GM18907 (cell line): ENCODE results near the gene TSPAN14.
"Not testable (repeated sequence)": the region's sequence is repeated elsewhere in the genome, so short reads cannot be mapped to it uniquely, and the experiment has no call there.

Experiments
- ATAC-seq: cut with Tn5 transposase; IDR thresholded peaks from one replicate; pipeline ENCODE4 v1.9.1; 2021; ENCODE audit warnings: mild to moderate bottlenecking, moderate library complexity; ENCODE audit not compliant: unreplicated experiment

Gene TSPAN14

GRCh38 chr10:80520661-80521470 lies 66.8 kb downstream of the TSPAN14 start:
- ATAC-seq, result peak; percentile 42

GRCh38 chr10:80522756-80523363 lies 68.8 kb downstream of the TSPAN14 start:
- ATAC-seq, result no peak

- no peak for ATAC-seq
Measured at GRCh38 chr10:80523773-80524172, 69.7 kb downstream of the TSPAN14 start.

- no peak for ATAC-seq
Measured at GRCh38 chr10:80524190-80524909, 70.2 kb downstream of the TSPAN14 start.

- no peak for ATAC-seq
Measured at GRCh38 chr10:80526218-80526617, 72.1 kb downstream of the TSPAN14 start.

- ATAC-seq, result no peak
Measured at GRCh38 chr10:80526742-80527141, 72.6 kb downstream of the TSPAN14 start.

DNA sequence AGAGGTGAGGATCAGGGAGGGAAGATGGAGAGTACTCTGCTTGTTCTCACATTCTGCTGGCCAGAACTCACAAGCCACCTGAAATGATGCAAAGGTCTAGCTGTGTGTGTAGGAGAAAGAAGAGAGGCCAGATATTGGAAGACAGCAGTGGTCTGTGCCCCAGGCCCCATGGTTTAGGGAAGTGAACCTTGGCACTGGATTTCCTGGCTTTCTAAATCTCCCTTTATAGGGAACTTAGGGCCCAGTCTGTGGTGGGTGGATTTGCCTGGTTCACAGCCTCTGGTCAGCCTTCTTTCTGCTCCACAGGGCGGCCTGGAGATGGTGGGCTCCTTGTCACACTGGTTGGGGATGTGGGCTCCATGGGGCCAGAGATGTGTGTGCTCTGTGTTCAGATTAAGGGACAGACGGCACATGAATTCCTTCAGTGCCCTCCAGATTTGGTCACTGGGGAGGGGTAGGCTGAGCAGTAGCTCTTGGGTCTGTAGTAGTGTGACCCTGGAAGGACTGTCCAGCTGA lies 74.1 kb downstream of the TSPAN14 start:
- ATAC-seq, result no peak

DNA sequence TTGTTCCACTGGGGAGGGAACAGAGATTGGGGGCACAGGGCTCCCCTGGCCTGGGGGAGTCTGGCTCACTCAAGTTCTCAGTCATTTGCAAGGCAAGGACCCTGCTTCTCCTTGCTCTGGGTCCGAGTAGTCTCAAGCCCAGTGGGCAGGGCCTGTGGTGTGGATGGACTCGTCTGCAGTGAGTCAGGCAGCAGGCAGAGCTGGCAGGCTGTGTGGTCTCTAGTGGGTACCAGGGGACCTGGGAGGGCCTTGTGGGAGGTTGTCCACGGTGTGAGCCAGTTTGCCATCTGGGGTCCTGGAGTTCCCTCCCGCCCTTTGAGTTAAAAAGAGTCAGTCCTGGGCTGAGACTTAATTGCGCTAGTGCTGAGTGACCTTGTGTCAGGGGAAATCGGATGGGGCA lies 74.8 kb downstream of the TSPAN14 start:
- no peak for ATAC-seq

- no peak for ATAC-seq
Measured at GRCh38 chr10:80529604-80530003, 75.5 kb downstream of the TSPAN14 start.

DNA sequence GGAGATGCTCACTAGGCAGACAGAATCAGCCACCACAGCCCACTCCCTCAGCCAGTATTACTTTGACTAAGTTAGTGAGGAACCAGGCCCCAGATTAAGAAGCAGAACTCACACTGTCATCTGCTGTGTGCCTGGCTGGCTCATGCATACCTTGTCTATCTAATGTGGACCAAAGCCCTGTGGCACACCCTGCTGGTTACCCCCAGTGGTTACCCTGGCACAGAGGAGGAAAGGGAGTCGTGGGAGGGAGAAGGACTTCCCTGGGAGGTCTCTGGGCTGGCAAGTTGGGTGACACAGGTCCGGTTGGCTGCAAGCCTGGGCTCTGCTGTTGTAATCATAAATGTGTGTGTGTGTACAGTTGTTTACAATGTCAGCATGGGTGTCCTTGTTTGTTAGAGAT lies 76.1 kb downstream of the TSPAN14 start:
- peak; percentile 68 for ATAC-seq

DNA sequence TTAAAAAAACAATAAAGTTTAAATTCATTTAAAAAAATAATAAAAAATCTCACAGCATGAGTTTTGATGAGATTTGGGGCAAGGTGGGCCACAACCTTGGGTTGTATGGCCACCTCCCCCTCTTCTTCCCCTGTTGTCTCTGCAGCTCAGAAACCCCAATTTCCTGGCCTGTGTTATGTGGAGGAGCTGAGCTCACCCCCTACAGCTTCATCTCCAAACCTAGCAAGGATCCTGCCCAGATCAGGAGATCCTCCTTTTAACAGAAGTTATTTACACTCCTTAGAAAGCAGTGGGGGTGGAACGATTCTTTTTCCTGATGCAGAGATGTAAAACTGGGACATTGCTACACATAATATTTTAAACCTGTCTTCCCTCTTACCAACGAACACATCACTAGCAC lies 76.7 kb downstream of the TSPAN14 start:
- no peak for ATAC-seq

DNA sequence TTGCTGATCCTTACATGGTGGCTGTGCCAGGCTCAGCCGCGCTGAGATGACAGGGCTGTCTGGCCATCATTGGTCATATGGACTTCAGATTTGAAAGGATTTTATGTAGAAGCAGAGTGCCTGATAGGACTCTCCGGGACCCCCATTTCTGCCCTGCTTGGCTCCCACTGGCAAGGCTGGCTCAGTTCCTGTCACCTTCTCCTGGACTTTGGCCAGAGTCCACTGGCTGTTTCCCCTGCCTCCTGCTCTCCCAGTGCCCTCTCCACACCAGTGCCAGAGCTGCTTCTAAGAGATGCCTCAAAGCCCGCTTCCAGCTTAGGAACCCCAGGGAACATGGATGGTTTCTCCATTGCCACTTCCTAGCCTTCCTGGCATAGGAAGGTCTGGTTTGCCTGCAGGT lies 78.5 kb downstream of the TSPAN14 start:
- no peak for ATAC-seq

DNA sequence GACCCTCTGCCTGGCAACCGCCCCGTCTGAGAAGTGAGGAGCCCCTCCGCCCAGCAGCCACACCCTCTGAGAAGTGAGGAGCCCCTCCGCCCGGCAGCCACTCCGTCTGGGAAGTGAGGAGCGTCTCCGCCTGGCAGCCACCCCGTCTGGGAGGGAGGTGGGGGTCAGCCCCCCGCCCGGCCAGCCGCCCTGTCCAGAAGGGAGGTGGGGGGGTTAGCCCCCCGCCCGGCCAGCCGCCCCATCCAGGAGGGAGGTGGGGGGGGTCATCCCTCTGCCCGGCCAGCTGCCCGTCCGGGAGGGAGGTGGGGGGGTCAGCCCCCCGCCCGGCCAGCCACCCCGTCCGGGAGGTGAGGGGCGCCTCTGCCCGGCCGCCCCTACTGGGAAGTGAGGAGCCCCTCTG lies 79.9 kb downstream of the TSPAN14 start:
- ATAC-seq, result not testable (repeated sequence)

DNA sequence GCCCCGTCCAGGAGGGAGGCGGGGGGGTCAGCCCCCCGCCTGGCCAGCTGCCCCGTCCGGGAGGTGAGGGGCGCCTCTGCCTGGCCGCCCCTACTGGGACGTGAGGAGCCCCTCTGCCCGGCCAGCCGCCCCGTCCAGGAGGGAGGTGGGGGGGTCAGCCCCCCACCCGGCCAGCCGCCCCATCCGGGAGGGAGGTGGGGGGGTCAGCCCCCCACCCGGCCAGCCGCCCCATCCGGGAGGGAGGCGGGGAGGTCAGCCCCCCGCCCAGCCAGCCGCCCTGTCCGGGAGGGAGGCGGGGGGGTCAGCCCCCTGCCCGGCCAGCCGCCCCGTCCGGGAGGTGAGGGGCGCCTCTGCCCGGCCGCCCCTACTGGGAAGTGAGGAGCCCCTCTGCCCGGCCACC lies 80.5 kb downstream of the TSPAN14 start:
- ATAC-seq, result not testable (repeated sequence)

DNA sequence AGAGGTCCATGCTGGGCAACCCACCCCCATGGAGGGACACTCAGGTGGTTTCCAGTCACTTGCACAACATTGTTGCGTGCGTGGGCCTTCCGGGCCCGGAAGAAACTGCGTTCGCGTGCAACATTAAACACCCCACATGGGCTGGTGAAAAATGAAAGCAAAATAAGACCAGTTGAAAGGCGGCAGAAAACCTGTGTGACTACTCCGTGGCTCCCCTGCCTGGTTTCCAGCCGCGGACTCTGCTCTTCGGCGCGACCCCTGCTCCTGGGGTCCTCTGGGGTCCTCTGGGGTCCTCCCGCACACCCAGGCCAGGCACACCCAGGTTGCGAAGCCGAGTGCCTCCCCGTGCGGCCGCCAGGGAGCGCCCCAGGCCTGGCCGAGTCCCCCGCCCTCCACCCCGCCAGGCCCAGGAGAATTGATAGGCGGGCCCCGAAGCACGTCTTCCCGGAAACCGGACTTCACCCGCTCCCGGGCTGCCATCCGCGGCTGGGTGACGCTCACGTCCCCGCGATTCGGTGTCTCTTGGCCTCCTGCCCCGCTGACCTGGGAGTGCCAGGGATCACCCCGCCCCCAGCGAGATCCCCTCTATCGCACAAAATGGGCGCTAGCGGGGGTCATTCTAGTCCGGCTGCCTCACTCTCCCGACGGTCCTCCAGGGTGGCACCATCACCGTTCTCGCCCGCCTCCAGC lies 81.7 kb downstream of the TSPAN14 start:
- ATAC-seq, result peak; percentile 90

DNA sequence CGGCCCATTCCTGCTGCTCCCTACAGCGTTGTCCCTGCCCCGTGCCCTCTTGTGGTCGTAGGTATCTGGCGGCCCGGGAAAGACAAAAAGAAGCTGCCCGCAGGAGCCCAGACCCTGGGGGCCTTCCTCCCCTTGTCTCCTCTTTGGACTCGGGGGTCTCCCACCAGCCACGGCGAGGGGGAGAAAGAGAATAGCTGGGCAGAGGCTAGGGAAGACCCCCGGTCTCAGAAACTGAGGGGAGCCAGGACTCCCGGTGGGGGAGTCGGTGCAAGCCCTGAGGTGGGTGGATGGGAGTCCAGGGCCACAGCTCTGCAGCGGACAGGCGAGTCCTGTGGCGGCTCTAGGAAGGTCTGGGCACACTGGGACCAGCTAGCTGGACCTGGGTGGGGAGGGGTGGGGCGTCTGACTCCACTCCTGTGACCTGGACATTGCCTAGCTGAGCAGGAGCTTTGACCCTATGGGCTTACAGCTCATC lies 82.3 kb downstream of the TSPAN14 start:
- ATAC-seq, result no peak

GRCh38 chr10:80537086-80537735 lies 83.1 kb downstream of the TSPAN14 start:
- ATAC-seq, result no peak

DNA sequence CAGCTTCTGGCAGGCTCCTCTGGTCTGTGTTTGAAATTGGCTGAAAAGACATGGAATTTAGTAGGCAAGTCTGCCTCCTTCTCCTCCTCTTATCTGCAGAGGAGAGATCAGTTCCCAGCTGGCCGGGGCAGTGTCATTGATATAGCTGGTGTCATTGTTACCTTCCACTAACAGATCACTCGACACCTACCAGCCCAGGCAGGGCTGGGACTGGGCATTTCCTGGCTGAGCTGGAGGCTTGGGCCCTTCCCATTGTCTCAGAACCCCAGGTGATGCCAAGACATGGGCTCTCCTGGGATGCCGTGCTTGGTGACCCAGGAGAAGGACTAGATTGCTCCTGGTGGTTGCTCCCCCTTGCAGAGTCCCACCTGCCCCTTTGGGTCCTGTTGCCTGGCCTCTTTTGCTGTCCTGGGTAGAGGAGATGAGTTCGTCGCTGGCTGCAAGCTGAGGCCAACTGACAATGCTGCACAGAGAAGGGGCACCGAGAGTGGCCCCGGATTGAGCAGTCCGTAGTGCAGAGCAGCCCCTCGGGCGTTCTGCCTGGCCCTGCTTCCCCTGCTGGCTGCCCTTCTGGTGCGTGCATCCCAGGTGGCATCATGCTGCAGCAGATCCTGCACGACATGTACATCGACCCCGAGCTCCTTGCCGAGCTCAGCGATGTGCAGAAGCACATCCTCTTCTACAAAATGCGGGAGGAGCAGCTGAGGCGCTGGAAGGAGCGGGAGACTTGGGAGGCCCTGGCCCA lies 83.8 kb downstream of the TSPAN14 start, which contains the start of gene SH2D4B:
TSS of gene SH2D4B (plus strand) at position 167 of the 745 bp plus-strand sequence. CDS start at position 597, 430 bp downstream.
- no peak for ATAC-seq

DNA sequence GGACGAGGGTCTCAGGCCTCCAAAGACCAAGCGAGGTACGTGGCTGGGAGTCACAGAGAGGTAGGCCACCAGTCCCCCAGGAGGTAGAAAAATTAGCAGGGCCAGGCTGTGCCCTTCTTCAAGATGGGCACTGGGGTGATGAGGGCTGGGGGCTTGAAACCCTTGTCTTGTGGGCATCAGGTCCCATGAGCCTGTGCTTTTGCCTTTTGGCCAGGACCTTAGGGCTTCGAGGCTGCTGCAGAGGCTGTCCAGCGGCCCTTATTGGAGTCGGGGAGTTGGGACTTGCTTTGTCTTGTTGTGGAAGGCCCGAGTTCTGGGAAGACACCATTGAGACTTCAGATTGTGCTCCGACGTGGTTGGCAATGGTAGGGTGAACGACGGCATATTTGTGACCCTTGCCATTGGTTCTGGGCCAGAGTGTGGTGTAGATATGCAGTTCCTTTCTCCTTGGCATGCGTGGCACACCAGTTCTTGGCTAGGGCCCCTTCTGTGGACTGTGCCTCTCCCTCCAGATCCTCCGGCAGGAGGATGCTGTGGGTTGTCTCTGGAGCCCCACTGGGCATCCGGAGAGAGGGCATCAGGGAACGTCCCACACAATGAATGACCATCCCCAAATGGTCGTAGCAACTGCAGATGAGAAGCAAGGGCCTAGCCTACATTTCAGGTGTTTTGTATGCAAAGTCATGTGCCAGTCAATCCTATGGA lies 84.5 kb downstream of the TSPAN14 start:
- ATAC-seq, result no peak
